Keratinocyte (primary cell): ENCODE data around the gene MAP3K1. TPM values are rescaled to one million over a fixed set of nuclear protein-coding genes. Genes with fewer than 3 reads are reported as not detected.

Source experiments
- DNase-seq: peaks from one replicate; pipeline ENCODE4 v3.0.0-alpha.2; 2011; ENCODE audit warnings: low read depth, missing footprints, low spot score
- FAIRE-seq: peaks from 2 replicates; lab custom pipeline; 2011; peaks lifted over from hg19 to GRCh38; lab: Jason Lieb, UNC
- H2AFZ ChIP-seq: 2 replicates; pipeline ENCODE4 v1.6.0; 2012; ENCODE audit warnings: low read length, control low read depth, inconsistent platforms; ENCODE audit not compliant: control insufficient read depth
- H3K27ac ChIP-seq: 2 replicates; pipeline ENCODE4 v1.5.1; 2011; ENCODE audit warnings: low read length; ENCODE audit not compliant: control insufficient read depth, insufficient read depth
- H3K27me3 ChIP-seq: 3 replicates; pipeline ENCODE4 v1.6.0; 2011; ENCODE audit warnings: low read length; ENCODE audit not compliant: control insufficient read depth, insufficient read depth; ENCODE audit errors: extremely low read depth
- H3K36me3 ChIP-seq, 2 experiments: 2 replicates in 1 of 2; 3 replicates in 1 of 2; pipeline ENCODE4 v1.5.1; 2011; ENCODE audit warnings: low read length in 2 of 2, mild to moderate bottlenecking in 1 of 2; ENCODE audit not compliant: control insufficient read depth in 2 of 2, insufficient read depth in 2 of 2; ENCODE audit errors: extremely low read depth in 1 of 2
- H3K4me1 ChIP-seq: 3 replicates; pipeline ENCODE4 v1.5.1; 2011; ENCODE audit warnings: low read length; ENCODE audit not compliant: control insufficient read depth, insufficient read depth; ENCODE audit errors: extremely low read depth
- H3K4me2 ChIP-seq: 3 replicates; pipeline ENCODE4 v1.6.0; 2011; ENCODE audit warnings: low read depth, low read length; ENCODE audit not compliant: control insufficient read depth, insufficient read depth; ENCODE audit errors: extremely low read depth
- H3K4me3 ChIP-seq, 3 experiments: fragments of 200-600 bp in 1 of 3; sonication (generic) in 1 of 3; 2 replicates in 2 of 3; 3 replicates in 1 of 3; pipeline ENCODE4 v1.5.1; 2011 to 2016; ENCODE audit warnings: low read length in 3 of 3, mild to moderate bottlenecking in 3 of 3, control low read depth in 2 of 3, inconsistent platforms in 1 of 3, low read depth in 1 of 3, mixed read lengths in 1 of 3, mixed run types in 1 of 3, moderate library complexity in 1 of 3; ENCODE audit not compliant: control insufficient read depth in 2 of 3, insufficient read depth in 2 of 3; ENCODE audit errors: extremely low read depth in 1 of 3
- H3K79me2 ChIP-seq: 2 replicates; pipeline ENCODE4 v1.6.0; 2012; ENCODE audit warnings: low read length; ENCODE audit not compliant: control insufficient read depth, insufficient read depth
- H3K9ac ChIP-seq: 3 replicates; pipeline ENCODE4 v1.6.0; 2011; ENCODE audit warnings: low read length; ENCODE audit not compliant: control insufficient read depth, insufficient read depth; ENCODE audit errors: extremely low read depth
- H3K9me1 ChIP-seq: 3 replicates; pipeline ENCODE4 v1.6.0; 2011; ENCODE audit warnings: low read length; ENCODE audit not compliant: control insufficient read depth, insufficient read depth; ENCODE audit errors: extremely low read depth
- H3K9me3 ChIP-seq: 2 replicates; pipeline ENCODE4 v1.5.1; 2012; ENCODE audit warnings: low read depth, low read length; ENCODE audit not compliant: control insufficient read depth
- H4K20me1 ChIP-seq: 3 replicates; pipeline ENCODE4 v1.6.0; 2011; ENCODE audit warnings: low read length; ENCODE audit not compliant: control insufficient read depth, insufficient read depth; ENCODE audit errors: extremely low read depth
- EZH2 ChIP-seq: IDR thresholded peaks from one replicate; pipeline ENCODE4 v1.6.1; 2012; ENCODE audit warnings: inconsistent platforms, mild to moderate bottlenecking, low read length, moderate library complexity
- dilution Hi-C: fragments of 300-500 bp; cut with MboI; formaldehyde crosslinking; loops from one replicate; pipeline ENCODE4 v1.7.0; 2020; ENCODE audit warnings: low sequenced_read_pairs; ENCODE audit not compliant: extremely low pct_ligation_motif_present
- polyA plus RNA-seq, 5 experiments: library from polyadenylated mRNA; depleted of rRNA in 3 of 5; stranded (reverse) in 3 of 5; stranded (forward) in 1 of 5; unstranded in 1 of 5; fragments of >200 nt; gene quantifications; 1 replicate in 1 of 5; 2 replicates in 3 of 5; 3 replicates in 1 of 5; pipeline versions ENCODE4 v1.2.1 to v1.2.3, GENCODE V29; 2011 to 2012; ENCODE audit warnings: missing spikeins in 2 of 5, low read depth in 1 of 5, low replicate concordance in 1 of 5
- TF ChIP-seq, protein P1 (sequence below), 3 experiments: IDR thresholded peaks in 1 of 3; conservative IDR thresholded peaks in 1 of 3; optimal IDR thresholded peaks in 1 of 3; 2 replicates in 2 of 3; 3 replicates in 1 of 3; pipeline versions ENCODE3 to v1.5.1; 2011; ENCODE audit warnings: low read length in 3 of 3, mild to moderate bottlenecking in 3 of 3, moderate library complexity in 2 of 3, control low read depth in 1 of 3, inconsistent platforms in 1 of 3; ENCODE audit not compliant: insufficient read depth in 2 of 3; ENCODE audit errors: extremely low read depth in 1 of 3

The MAP3K1 gene
- polyA plus RNA-seq, 1 donor (not counting 4 experiments of a cell fraction or from before 2014, with no cell fraction given), result 8.0 TPM

DNA sequence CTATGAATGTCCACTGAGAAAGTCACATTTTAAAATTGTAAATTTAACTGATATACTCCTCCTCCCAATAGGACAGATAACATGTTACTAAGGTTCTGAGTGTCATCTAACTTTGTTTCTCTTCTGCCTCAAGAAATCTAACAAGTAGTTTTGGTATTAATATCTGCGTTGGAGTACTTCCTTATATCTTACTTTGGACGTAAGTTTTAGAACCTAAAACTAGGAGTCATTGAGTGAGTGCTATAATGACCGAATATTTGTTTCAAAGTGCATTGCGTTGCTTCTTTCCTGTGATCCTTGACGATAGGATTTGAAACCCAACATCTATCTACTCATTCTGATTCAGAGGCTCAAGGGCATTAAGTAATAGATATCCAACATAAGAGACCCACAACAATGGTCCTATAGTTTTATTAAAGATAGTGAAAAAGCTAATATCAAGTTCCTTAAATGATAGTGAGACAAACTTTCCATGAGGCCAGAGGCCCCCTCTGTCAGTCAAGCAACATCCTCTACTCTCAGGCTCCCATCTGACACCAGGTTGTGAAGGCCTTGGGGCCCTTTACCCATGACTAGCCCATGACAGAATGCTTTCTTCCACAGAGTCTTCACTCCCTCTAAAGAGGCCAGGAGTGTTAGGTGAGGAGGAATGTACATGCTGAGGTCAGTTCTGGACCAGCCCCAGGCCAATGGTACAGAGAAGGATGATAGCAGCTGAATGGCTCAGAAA lies 45.3 kb upstream of the MAP3K1 start:
- H3K36me3 ChIP-seq, result no peaks in the 10 kb centered on the region
- dilution Hi-C loops, result no loop called here
- no peaks in the 10 kb centered on the region for H3K4me1 ChIP-seq
- no peak for DNase-seq
- no peak overlapping the region for H3K4me3 ChIP-seq
- H3K4me2 ChIP-seq, result no peak overlapping the region
- H3K27me3 ChIP-seq, result no peaks in the 10 kb centered on the region
- H3K9ac ChIP-seq, result no peak overlapping the region
- H2AFZ ChIP-seq, result no peak overlapping the region
- no peaks in the 10 kb centered on the region for H3K9me1 ChIP-seq
- no peaks in the 10 kb centered on the region for H3K79me2 ChIP-seq
- TF ChIP-seq, protein P1, sequence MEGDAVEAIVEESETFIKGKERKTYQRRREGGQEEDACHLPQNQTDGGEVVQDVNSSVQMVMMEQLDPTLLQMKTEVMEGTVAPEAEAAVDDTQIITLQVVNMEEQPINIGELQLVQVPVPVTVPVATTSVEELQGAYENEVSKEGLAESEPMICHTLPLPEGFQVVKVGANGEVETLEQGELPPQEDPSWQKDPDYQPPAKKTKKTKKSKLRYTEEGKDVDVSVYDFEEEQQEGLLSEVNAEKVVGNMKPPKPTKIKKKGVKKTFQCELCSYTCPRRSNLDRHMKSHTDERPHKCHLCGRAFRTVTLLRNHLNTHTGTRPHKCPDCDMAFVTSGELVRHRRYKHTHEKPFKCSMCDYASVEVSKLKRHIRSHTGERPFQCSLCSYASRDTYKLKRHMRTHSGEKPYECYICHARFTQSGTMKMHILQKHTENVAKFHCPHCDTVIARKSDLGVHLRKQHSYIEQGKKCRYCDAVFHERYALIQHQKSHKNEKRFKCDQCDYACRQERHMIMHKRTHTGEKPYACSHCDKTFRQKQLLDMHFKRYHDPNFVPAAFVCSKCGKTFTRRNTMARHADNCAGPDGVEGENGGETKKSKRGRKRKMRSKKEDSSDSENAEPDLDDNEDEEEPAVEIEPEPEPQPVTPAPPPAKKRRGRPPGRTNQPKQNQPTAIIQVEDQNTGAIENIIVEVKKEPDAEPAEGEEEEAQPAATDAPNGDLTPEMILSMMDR (optimal IDR thresholded peaks at IDR 0.05 in 1 of 3, IDR thresholded peaks at IDR 0.05 in 1 of 3, conservative IDR thresholded peaks at IDR 0.05 in 1 of 3; ENCODE audit: extremely low read depth in 1 of 3, insufficient read depth in 2 of 3, low read length in 3 of 3), result no peak
- no peak for TF ChIP-seq EZH2
- H4K20me1 ChIP-seq, result no peaks in the 10 kb centered on the region
- no peaks in the 10 kb centered on the region for H3K9me3 ChIP-seq
- no peak for FAIRE-seq
- H3K27ac ChIP-seq, result no peak overlapping the region

DNA sequence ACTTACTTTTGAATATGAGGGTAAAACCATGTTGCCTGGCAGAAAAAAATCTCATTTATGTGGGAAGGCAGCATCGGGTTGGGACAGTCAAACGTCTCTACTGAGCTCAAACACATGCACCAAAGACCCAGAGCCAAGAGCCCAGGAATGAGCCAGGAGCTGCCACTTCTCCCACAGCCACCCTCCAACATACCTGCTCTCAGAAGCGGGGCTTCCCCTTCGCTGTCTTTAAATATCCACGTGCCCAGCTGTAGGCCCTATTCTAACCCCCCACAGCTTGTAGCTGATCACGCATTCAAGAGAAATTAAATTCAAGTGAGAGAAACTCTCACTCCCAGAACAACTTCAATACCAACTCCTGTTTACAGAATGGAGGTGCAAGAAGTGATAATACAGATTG lies 42.6 kb upstream of the MAP3K1 start:
- TF ChIP-seq, protein P1 (optimal IDR thresholded peaks at IDR 0.05 in 1 of 3, IDR thresholded peaks at IDR 0.05 in 1 of 3, conservative IDR thresholded peaks at IDR 0.05 in 1 of 3; ENCODE audit: extremely low read depth in 1 of 3, insufficient read depth in 2 of 3, low read length in 3 of 3), result no peak
- no peak for TF ChIP-seq EZH2
- dilution Hi-C loops, result no loop called here

More for the DNA sequence above, 42.6 kb upstream of the MAP3K1 start:
- H3K9ac ChIP-seq, result no peak overlapping the region
- no peak overlapping the region for H3K4me3 ChIP-seq
- no peaks in the 10 kb centered on the region for H3K9me1 ChIP-seq
- no peak for FAIRE-seq
- no peaks in the 10 kb centered on the region for H3K36me3 ChIP-seq
- DNase-seq, result no peak
- no peaks in the 10 kb centered on the region for H3K9me3 ChIP-seq
- no peaks in the 10 kb centered on the region for H3K27me3 ChIP-seq
- no peak overlapping the region for H3K4me2 ChIP-seq
- H3K79me2 ChIP-seq, result no peaks in the 10 kb centered on the region
- H2AFZ ChIP-seq, result no peak overlapping the region
- no peak overlapping the region for H3K27ac ChIP-seq
- H3K4me1 ChIP-seq, result no peaks in the 10 kb centered on the region
- H4K20me1 ChIP-seq, result no peaks in the 10 kb centered on the region
